SK-N-SH (cell line): ENCODE data around the gene TMEM259.

ENCODE experiments used
- ELF1 ChIP-seq: IDR thresholded peaks from 2 replicates; pipeline ENCODE4 v1.4.0; 2012
- EP300 ChIP-seq, 2 experiments: IDR thresholded peaks; 2 replicates each; pipeline versions ENCODE4 v1.4.0 to v1.6.1; 2012; ENCODE audit warnings: borderline replicate concordance in 1 of 2, low read depth in 1 of 2, low read length in 1 of 2
- EZH2phosphoT487 ChIP-seq: fragments of 200-600 bp; sonication (generic); IDR thresholded peaks from 2 replicates; pipeline ENCODE4 v1.6.1; 2017; ENCODE audit warnings: low read depth, mixed run types, mild to moderate bottlenecking, antibody characterized with exemption, moderate library complexity, borderline replicate concordance
- GABPA ChIP-seq: IDR thresholded peaks from 2 replicates; pipeline ENCODE4 v1.4.0; 2012; ENCODE audit warnings: low read depth, mild to moderate bottlenecking
- JUND ChIP-seq: IDR thresholded peaks from 2 replicates; pipeline ENCODE4 v1.4.0; 2012
- TAF1 ChIP-seq: IDR thresholded peaks from 2 replicates; pipeline ENCODE4 v1.6.1; 2012; ENCODE audit warnings: low read depth, mild to moderate bottlenecking, low read length, moderate library complexity, borderline replicate concordance
- TEAD4 ChIP-seq: IDR thresholded peaks from 2 replicates; pipeline ENCODE4 v1.4.0; 2012; ENCODE audit warnings: mild to moderate bottlenecking, borderline replicate concordance; ENCODE audit not compliant: insufficient read depth
- YY1 ChIP-seq: IDR thresholded peaks from 2 replicates; pipeline ENCODE4 v1.4.0; 2012; ENCODE audit warnings: low read depth, mild to moderate bottlenecking
- TF ChIP-seq, protein P1 (sequence below): fragments of 200-600 bp; sonication (generic); IDR thresholded peaks from 2 replicates; pipeline ENCODE4 v1.6.1; 2017; ENCODE audit warnings: antibody characterized with exemption, mild to moderate bottlenecking, moderate library complexity

DNA sequence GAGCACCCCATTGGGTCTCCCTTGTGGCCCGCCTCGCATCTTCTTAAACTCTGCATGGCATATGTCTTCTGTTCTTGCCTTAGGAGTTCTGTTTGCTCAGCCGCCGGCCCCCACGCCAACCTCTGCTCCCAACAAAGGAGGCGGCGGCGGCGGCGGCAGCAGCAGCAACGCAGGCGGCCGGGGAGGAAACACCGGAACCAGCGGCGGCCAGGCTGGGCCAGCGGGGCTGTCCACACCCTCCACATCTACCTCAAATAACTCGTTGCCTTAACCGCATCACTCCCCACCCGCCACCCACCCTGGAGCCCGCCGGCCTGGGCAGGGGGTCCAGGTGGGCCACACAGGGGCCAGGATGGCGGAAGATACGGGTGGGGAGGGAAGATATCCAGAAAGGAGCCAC is 49.1 kb downstream of the TMEM259 start:
- TF ChIP-seq GABPA: no peak
- no peak for TF ChIP-seq EZH2phosphoT487
- no peak for TF ChIP-seq JUND
- no peak for TF ChIP-seq ELF1
- no peak for TF ChIP-seq EP300 (IDR thresholded peaks at IDR 0.05; ENCODE audit: borderline replicate concordance in 1 of 2, low read depth in 1 of 2, low read length in 1 of 2)
- no peak for TF ChIP-seq TAF1
- TF ChIP-seq, protein P1, sequence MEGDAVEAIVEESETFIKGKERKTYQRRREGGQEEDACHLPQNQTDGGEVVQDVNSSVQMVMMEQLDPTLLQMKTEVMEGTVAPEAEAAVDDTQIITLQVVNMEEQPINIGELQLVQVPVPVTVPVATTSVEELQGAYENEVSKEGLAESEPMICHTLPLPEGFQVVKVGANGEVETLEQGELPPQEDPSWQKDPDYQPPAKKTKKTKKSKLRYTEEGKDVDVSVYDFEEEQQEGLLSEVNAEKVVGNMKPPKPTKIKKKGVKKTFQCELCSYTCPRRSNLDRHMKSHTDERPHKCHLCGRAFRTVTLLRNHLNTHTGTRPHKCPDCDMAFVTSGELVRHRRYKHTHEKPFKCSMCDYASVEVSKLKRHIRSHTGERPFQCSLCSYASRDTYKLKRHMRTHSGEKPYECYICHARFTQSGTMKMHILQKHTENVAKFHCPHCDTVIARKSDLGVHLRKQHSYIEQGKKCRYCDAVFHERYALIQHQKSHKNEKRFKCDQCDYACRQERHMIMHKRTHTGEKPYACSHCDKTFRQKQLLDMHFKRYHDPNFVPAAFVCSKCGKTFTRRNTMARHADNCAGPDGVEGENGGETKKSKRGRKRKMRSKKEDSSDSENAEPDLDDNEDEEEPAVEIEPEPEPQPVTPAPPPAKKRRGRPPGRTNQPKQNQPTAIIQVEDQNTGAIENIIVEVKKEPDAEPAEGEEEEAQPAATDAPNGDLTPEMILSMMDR: no peak
- TF ChIP-seq TEAD4: no peak
- no peak for TF ChIP-seq YY1
